A549 (cell line): ENCODE results near the gene SHISA6. TPM values are rescaled to one million over a fixed set of nuclear protein-coding genes. Genes with fewer than 3 reads are reported as not detected.

Experiments
- ATAC-seq, 2 experiments: fragments of 200-7000 bp in 1 of 2; fragments of >200 bp in 1 of 2; cut with Nextera tagmentation in 1 of 2; cut with Tn5 transposase in 1 of 2; 3 replicates each; pipeline versions ENCODE4 v1.8.0 to v1.9.1; 2018 to 2020; ENCODE audit warnings: mild to moderate bottlenecking in 1 of 2, moderate library complexity in 1 of 2
- CTCF ChIA-PET: fragments of 300-600 bp; sonication (Branson Sonifier 250); formaldehyde crosslinking; extraction: SDS; loops from one replicate; lab custom pipeline; 2021; ENCODE audit warnings: antibody characterized with exemption, inconsistent platforms; lab: Yijun Ruan, JAX
- POLR2A ChIA-PET: fragments of 350-600 bp; formaldehyde crosslinking; extraction: SDS; loops from one replicate; lab custom pipeline; 2021; ENCODE audit warnings: antibody characterized with exemption, inconsistent platforms; lab: Yijun Ruan, JAX
- DNase-seq, 2 experiments: peaks; one replicate each; pipeline versions ENCODE4 v3.0.0 to v3.0.0-alpha.2; 2011 to 2016; ENCODE audit warnings: low read depth in 1 of 2, low spot score in 1 of 2
- FAIRE-seq: peaks from 2 replicates; lab custom pipeline; 2011; peaks lifted over from hg19 to GRCh38; lab: Jason Lieb, UNC
- H3K27ac ChIP-seq, 2 experiments: fragments of >200 bp; sonication (Bioruptor Twin); formaldehyde crosslinking; 3 replicates each; pipeline ENCODE4 v1.5.1; 2016 to 2017
- H3K4me1 ChIP-seq: fragments of >200 bp; sonication (Bioruptor Twin); formaldehyde crosslinking; 3 replicates; pipeline ENCODE4 v1.6.1; 2016
- H3K4me2 ChIP-seq: fragments of >200 bp; sonication (Bioruptor Twin); formaldehyde crosslinking; 3 replicates; pipeline ENCODE4 v1.6.1; 2016
- H3K4me3 ChIP-seq: fragments of >200 bp; sonication (Bioruptor Twin); formaldehyde crosslinking; 3 replicates; pipeline ENCODE4 v1.5.1; 2016
- H3K9me3 ChIP-seq: fragments of >200 bp; sonication (Bioruptor Twin); formaldehyde crosslinking; 3 replicates; pipeline ENCODE4 v1.6.1; 2016
- GATA3 ChIP-seq: IDR thresholded peaks from 2 replicates; pipeline ENCODE4 v1.6.1; 2012; ENCODE audit warnings: borderline replicate concordance
- HDAC2 ChIP-seq: fragments of 200-600 bp; sonication (generic); IDR thresholded peaks from 2 replicates; pipeline ENCODE4 v1.6.1; 2016
- HOXA7 ChIP-seq: fragments of 250-450 bp; sonication (Bioruptor Pico); IDR thresholded peaks from 2 replicates; pipeline ENCODE4 v1.5.0; 2020; ENCODE audit warnings: mild to moderate bottlenecking, moderate library complexity
- HOXB5 ChIP-seq: fragments of 250-450 bp; sonication (Bioruptor Pico); IDR thresholded peaks from 2 replicates; pipeline ENCODE4 v1.5.0; 2020; ENCODE audit warnings: mild to moderate bottlenecking, moderate library complexity
- JUN ChIP-seq, 2 experiments: fragments of >200 bp; sonication (Bioruptor Twin); formaldehyde crosslinking; IDR thresholded peaks; 2 replicates in 1 of 2; 3 replicates in 1 of 2; pipeline ENCODE4 v1.6.1; 2016 to 2017
- NFE2L2 ChIP-seq: fragments of 150-350 bp; conservative IDR thresholded peaks from 2 replicates; pipeline ENCODE4 v1.6.1; 2014; ENCODE audit warnings: low read length
- POLR2A ChIP-seq: IDR thresholded peaks from 2 replicates; pipeline ENCODE4 v1.6.1; 2012; ENCODE audit warnings: mild to moderate bottlenecking, low read length
- POLR2AphosphoS2 ChIP-seq: conservative IDR thresholded peaks from 2 replicates; pipeline ENCODE4 v1.6.1; 2012; ENCODE audit warnings: low read length, improper control_type of control experiment, inconsistent platforms
- RAD21 ChIP-seq, 2 experiments: fragments of >200 bp in 1 of 2; sonication (Bioruptor Twin) in 1 of 2; formaldehyde crosslinking in 1 of 2; IDR thresholded peaks in 1 of 2; conservative IDR thresholded peaks in 1 of 2; 2 replicates in 1 of 2; 3 replicates in 1 of 2; pipeline ENCODE4 v1.6.1; 2012 to 2018; ENCODE audit warnings: inconsistent platforms in 1 of 2
- RARB ChIP-seq: fragments of 250-450 bp; sonication (Bioruptor Pico); IDR thresholded peaks from 2 replicates; pipeline ENCODE4 v1.8.0; 2021; ENCODE audit warnings: mild to moderate bottlenecking, moderate library complexity
- RCOR1 ChIP-seq: fragments of 150-350 bp; IDR thresholded peaks from 2 replicates; pipeline ENCODE4 v1.6.1; 2014; ENCODE audit warnings: antibody characterized with exemption, low read length, low read depth
- RNF2 ChIP-seq: fragments of 200-600 bp; sonication (generic); IDR thresholded peaks from 2 replicates; pipeline ENCODE4 v1.6.1; 2016; ENCODE audit warnings: low read depth, mild to moderate bottlenecking, antibody characterized with exemption, moderate library complexity, borderline replicate concordance
- SMC3 ChIP-seq: fragments of >200 bp; sonication (Bioruptor Twin); formaldehyde crosslinking; IDR thresholded peaks from 3 replicates; pipeline ENCODE4 v1.6.1; 2018; ENCODE audit warnings: inconsistent platforms
- SREBF2 ChIP-seq: fragments of 450-650 bp; IDR thresholded peaks from 2 replicates; pipeline ENCODE4 v1.6.1; 2014; ENCODE audit warnings: mild to moderate bottlenecking, moderate library complexity
- TFCP2L1 ChIP-seq: fragments of 250-450 bp; sonication (Bioruptor Pico); IDR thresholded peaks from 2 replicates; pipeline ENCODE4 v1.5.0; 2021; ENCODE audit warnings: mild to moderate bottlenecking
- ZNF302 ChIP-seq: fragments of 250-450 bp; sonication (Bioruptor Pico); IDR thresholded peaks from 2 replicates; pipeline ENCODE4 v1.9.0; 2021; ENCODE audit warnings: inconsistent platforms, mild to moderate bottlenecking, moderate library complexity
- WGBS: methylation state at CpG from one replicate; pipeline ENCODE4 v1.1.6; 2017; ENCODE audit errors: missing lambda C conversion rate; 5-methylcytosine and 5-hydroxymethylcytosine counted together
- polyA plus RNA-seq, 4 experiments: library from polyadenylated mRNA; depleted of rRNA in 3 of 4; stranded (reverse); fragments of >200 nt; fragmentation: RNase III in 1 of 4; extraction: RNeasy Plus Mini Kit Qiagen cat#74134 plus additional on column Dnase treatment in 1 of 4; gene quantifications; 2 replicates in 3 of 4; 3 replicates in 1 of 4; pipeline ENCODE4 v1.2.3, GENCODE V29; 2011 to 2017
- TF ChIP-seq, protein P1 (sequence below): fragments of 200-600 bp; sonication (generic); IDR thresholded peaks from 2 replicates; pipeline ENCODE4 v1.6.1; 2016; ENCODE audit warnings: antibody characterized with exemption, mild to moderate bottlenecking, moderate library complexity
- TF ChIP-seq, protein P2 (sequence below): IDR thresholded peaks from 2 replicates; pipeline ENCODE4 v1.6.1; 2012; ENCODE audit warnings: low read depth, borderline replicate concordance
- TF ChIP-seq, protein P3 (sequence below): fragments of 450-650 bp; IDR thresholded peaks from 2 replicates; pipeline ENCODE4 v1.6.1; 2014; ENCODE audit warnings: antibody characterized with exemption
- TF ChIP-seq, protein P4 (sequence below): fragments of 250-450 bp; sonication (Bioruptor Pico); IDR thresholded peaks from 2 replicates; pipeline ENCODE4 v1.5.0; 2021; ENCODE audit warnings: mild to moderate bottlenecking, moderate library complexity, borderline replicate concordance
- TF ChIP-seq, protein P5 (sequence below): IDR thresholded peaks from 2 replicates; pipeline ENCODE4 v1.6.1; 2012
- TF ChIP-seq, protein P6 (sequence below): IDR thresholded peaks from 2 replicates; pipeline ENCODE4 v1.6.1; 2012

SHISA6 gene
- polyA plus RNA-seq, 2 of the 4 experiments (the other 2 are of a cell fraction): not detected

DNA sequence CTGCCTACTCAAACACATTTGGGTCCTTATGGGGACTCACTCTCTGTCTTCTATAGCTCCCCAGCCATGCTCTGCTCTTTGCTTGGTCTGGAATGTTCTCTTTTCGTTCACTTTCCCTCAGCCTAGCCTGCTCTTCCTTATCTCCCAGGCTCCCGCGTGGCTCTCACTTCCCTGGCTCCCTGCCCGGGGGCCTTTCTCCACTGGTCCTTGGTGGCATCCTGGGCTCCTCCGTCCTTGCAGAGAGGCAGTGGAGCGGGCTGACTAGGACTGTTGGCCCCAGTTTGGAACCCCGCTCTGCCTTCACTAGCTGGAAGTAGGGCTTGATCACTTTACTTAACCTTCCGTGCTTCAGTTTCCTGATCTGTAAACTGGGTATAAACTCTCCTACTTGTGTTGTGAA is 31.2 kb downstream of the SHISA6 start:
- ATAC-seq (no peak), FAIRE-seq (no peak), DNase-seq (no peak)
- H3K9me3 ChIP-seq: no peaks in the 10 kb centered on the region
- ChIA-PET POLR2A (no interaction called here), CTCF (no interaction called here)
- no peak overlapping the region for H3K27ac ChIP-seq
- no peak overlapping the region for H3K4me2 ChIP-seq
- WGBS: 3% methylated on average over 8 of the region's 8 CpGs
- TF ChIP-seq, protein P1, sequence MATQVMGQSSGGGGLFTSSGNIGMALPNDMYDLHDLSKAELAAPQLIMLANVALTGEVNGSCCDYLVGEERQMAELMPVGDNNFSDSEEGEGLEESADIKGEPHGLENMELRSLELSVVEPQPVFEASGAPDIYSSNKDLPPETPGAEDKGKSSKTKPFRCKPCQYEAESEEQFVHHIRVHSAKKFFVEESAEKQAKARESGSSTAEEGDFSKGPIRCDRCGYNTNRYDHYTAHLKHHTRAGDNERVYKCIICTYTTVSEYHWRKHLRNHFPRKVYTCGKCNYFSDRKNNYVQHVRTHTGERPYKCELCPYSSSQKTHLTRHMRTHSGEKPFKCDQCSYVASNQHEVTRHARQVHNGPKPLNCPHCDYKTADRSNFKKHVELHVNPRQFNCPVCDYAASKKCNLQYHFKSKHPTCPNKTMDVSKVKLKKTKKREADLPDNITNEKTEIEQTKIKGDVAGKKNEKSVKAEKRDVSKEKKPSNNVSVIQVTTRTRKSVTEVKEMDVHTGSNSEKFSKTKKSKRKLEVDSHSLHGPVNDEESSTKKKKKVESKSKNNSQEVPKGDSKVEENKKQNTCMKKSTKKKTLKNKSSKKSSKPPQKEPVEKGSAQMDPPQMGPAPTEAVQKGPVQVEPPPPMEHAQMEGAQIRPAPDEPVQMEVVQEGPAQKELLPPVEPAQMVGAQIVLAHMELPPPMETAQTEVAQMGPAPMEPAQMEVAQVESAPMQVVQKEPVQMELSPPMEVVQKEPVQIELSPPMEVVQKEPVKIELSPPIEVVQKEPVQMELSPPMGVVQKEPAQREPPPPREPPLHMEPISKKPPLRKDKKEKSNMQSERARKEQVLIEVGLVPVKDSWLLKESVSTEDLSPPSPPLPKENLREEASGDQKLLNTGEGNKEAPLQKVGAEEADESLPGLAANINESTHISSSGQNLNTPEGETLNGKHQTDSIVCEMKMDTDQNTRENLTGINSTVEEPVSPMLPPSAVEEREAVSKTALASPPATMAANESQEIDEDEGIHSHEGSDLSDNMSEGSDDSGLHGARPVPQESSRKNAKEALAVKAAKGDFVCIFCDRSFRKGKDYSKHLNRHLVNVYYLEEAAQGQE: no peak
- TF ChIP-seq, protein P2, sequence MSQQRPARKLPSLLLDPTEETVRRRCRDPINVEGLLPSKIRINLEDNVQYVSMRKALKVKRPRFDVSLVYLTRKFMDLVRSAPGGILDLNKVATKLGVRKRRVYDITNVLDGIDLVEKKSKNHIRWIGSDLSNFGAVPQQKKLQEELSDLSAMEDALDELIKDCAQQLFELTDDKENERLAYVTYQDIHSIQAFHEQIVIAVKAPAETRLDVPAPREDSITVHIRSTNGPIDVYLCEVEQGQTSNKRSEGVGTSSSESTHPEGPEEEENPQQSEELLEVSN: no peak
- TF ChIP-seq POLR2A (no peak), HOXA7 (CRISPR knock-in tag) (no peak)
- TF ChIP-seq, protein P3, sequence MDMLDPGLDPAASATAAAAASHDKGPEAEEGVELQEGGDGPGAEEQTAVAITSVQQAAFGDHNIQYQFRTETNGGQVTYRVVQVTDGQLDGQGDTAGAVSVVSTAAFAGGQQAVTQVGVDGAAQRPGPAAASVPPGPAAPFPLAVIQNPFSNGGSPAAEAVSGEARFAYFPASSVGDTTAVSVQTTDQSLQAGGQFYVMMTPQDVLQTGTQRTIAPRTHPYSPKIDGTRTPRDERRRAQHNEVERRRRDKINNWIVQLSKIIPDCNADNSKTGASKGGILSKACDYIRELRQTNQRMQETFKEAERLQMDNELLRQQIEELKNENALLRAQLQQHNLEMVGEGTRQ: no peak
- H3K4me1 ChIP-seq: no peaks in the 10 kb centered on the region
- H3K4me3 ChIP-seq: no peak overlapping the region

DNA sequence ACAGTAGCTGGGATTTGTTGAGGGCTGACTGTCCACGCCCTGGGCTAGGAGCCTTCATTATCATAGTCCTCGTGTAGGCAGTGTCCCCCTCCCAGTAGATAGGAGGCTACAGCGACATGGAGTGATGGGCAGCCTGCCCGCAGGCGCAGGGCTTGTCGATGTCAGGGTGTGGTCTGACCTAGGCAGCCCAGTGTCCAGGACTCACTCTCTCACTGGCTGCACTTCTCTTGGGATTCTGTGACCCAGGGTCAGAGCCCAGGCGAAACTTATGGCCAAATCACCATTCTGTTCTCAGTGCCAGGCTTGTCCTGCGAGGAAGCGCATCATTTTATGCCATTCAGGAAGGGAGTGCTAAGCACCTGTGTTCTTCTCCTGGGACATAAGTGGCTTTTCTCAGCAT is 32.6 kb downstream of the SHISA6 start:
- ChIA-PET CTCF (no interaction called here), POLR2A (no interaction called here)
- H3K4me1 ChIP-seq: no peaks in the 10 kb centered on the region
- FAIRE-seq (no peak), DNase-seq (no peak), ATAC-seq (no peak)
- no peak for TF ChIP-seq POLR2AphosphoS2
- TF ChIP-seq SMC3: no peak
- TF ChIP-seq, protein P4, sequence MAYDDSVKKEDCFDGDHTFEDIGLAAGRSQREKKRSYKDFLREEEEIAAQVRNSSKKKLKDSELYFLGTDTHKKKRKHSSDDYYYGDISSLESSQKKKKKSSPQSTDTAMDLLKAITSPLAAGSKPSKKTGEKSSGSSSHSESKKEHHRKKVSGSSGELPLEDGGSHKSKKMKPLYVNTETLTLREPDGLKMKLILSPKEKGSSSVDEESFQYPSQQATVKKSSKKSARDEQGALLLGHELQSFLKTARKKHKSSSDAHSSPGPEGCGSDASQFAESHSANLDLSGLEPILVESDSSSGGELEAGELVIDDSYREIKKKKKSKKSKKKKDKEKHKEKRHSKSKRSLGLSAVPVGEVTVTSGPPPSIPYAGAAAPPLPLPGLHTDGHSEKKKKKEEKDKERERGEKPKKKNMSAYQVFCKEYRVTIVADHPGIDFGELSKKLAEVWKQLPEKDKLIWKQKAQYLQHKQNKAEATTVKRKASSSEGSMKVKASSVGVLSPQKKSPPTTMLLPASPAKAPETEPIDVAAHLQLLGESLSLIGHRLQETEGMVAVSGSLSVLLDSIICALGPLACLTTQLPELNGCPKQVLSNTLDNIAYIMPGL (CRISPR knock-in tag): no peak
- TF ChIP-seq RAD21 (conservative IDR thresholded peaks at IDR 0.05 in 1 of 2, IDR thresholded peaks at IDR 0.05 in 1 of 2): no peak
- TF ChIP-seq JUN (IDR thresholded peaks at IDR 0.05): no peak
- TF ChIP-seq HOXA7 (CRISPR knock-in tag): no peak
- TF ChIP-seq, protein P5, sequence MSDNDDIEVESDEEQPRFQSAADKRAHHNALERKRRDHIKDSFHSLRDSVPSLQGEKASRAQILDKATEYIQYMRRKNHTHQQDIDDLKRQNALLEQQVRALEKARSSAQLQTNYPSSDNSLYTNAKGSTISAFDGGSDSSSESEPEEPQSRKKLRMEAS: no peak
- TF ChIP-seq GATA3: no peak
- TF ChIP-seq ZNF302 (CRISPR knock-in tag): no peak
- no peak for TF ChIP-seq SREBF2
- no peak for TF ChIP-seq TFCP2L1
- TF ChIP-seq HDAC2: no peak
- no peak for TF ChIP-seq HOXB5
- no peak for TF ChIP-seq NFE2L2
- TF ChIP-seq RCOR1: no peak
- no peak for TF ChIP-seq RARB (CRISPR knock-in tag)
- no peak for TF ChIP-seq RNF2
- TF ChIP-seq, protein P6, sequence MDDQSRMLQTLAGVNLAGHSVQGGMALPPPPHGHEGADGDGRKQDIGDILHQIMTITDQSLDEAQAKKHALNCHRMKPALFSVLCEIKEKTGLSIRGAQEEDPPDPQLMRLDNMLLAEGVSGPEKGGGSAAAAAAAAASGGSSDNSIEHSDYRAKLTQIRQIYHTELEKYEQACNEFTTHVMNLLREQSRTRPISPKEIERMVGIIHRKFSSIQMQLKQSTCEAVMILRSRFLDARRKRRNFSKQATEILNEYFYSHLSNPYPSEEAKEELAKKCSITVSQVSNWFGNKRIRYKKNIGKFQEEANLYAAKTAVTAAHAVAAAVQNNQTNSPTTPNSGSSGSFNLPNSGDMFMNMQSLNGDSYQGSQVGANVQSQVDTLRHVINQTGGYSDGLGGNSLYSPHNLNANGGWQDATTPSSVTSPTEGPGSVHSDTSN: no peak
- H3K9me3 ChIP-seq: no peaks in the 10 kb centered on the region
- no peak overlapping the region for H3K4me3 ChIP-seq
- 6% methylated on average over 3 of the region's 9 CpGs for WGBS
- H3K27ac ChIP-seq: no peak overlapping the region
- H3K4me2 ChIP-seq: no peak overlapping the region
